ENCODE data around the gene DDX17. TPM values are rescaled to one million over a fixed set of nuclear protein-coding genes. Genes with fewer than 3 reads are reported as not detected.

DDX17 gene
- total RNA-seq, 1 donor from 2014 or later: 333 TPM

DNA sequence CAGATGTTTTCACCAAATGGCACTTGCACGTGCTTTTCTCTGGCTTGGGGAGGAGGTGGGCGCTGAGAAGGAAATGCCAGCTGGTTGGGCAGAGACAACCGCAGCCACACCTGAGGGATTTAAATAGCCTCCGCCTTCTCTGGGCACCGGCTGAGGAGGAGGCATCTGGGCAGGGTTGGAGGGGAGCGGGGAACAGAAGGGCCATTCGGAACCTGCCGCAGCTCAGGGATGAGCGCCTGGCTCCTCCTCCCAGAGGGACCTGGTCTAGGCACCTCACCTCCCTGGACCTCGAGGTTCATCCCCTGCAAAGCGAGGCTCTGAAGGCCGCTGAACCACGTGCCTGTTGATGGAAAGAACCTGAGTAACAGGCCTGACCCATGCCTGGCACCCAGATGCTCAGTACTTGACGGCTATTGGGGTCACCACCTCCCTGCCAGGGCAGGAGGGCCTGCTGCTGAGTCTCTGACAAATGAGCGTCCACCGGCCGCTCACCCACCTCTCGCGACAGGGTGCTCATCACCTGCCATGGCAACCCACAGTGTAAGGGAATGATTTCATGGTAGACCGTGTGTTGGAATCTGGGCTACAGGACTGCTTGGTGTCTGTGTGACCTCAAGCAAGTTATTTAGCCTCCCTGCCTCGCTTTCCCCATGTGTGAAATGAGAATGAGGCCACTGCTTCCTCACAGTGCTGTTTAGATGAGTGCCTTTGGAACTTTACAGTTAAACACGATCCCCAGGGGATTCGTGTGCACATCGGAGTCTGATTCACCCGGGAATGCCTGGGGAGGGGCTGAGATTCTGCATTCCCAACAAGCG is 40.2 kb downstream of the DDX17 start:
- no peak for DNase-seq (ENCODE audit: low read depth)
- Histone ChIP-seq H3K4me3 (ENCODE audit: low read depth, low read length) (no peak overlapping the region), H3K36me3 (ENCODE audit: control insufficient read depth, insufficient read depth, low read length) (no peaks in the 10 kb centered on the region), H3K27me3 (ENCODE audit: control insufficient read depth, insufficient read depth, low read length) (peaks cover 13% of the 10 kb centered on the region)
- TF ChIP-seq CTCF (IDR thresholded peaks at IDR 0.05; ENCODE audit: insufficient read depth, low read length, poor library complexity, severe bottlenecking): no peak

- no peak overlapping the region for H3K4me3 ChIP-seq (ENCODE audit: low read depth, low read length)
- H3K27me3 ChIP-seq (ENCODE audit: control insufficient read depth, insufficient read depth, low read length): peaks cover 19% of the 10 kb centered on the region
- DNase-seq (ENCODE audit: low read depth): no peak
- H3K36me3 ChIP-seq (ENCODE audit: control insufficient read depth, insufficient read depth, low read length): no peaks in the 10 kb centered on the region
- no peak for TF ChIP-seq CTCF (IDR thresholded peaks at IDR 0.05; ENCODE audit: insufficient read depth, low read length, poor library complexity, severe bottlenecking)
Observed at GRCh38 chr22:38464992-38465672, 41.0 kb downstream of the DDX17 start.

DNA sequence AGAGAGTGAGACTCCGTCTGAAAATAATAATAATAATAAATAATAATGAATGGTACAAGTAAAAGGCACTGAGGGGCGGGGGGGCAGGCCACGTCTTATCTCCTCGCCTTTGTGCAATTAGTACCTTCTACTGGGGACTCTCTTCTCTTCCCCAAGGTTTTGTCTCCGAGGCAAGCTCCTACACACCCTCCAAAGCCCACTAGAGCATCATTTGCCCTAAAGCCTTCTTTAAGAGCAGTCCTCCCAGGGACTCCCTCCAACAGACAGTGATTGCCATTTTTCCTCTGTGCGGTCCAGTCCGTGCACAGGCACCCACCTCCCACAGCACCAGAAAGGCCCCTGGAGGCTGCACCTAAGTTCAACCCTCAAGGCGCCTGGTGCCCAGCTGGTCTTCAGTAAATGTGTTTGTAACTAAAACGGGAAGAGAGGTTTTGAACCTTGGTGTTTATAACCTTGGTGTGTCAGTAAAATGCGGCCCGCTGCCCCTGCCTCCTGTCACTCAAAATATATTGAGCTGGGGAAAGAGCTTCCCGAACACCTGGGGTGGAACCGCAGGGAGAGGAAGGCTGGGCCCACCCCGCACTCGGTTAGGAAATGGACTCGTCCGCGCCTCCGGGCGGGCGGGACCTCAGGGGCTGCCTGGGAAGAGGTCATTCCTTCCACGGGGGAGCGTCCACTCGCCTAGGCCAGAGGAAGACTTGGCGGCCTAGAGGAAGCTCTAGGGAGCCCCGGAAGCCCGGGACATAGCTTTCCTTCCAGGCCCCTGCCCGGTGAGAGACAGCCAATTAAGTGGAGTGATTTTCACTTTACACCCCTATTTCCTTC is 42.9 kb downstream of the DDX17 start:
- Histone ChIP-seq H3K4me3 (ENCODE audit: low read depth, low read length) (no peak overlapping the region), H3K36me3 (ENCODE audit: control insufficient read depth, insufficient read depth, low read length) (no peaks in the 10 kb centered on the region), H3K27me3 (ENCODE audit: control insufficient read depth, insufficient read depth, low read length) (peaks cover 30% of the 10 kb centered on the region)
- TF ChIP-seq CTCF (IDR thresholded peaks at IDR 0.05; ENCODE audit: insufficient read depth, low read length, poor library complexity, severe bottlenecking): no peak
- no peak for DNase-seq (ENCODE audit: low read depth)

DNA sequence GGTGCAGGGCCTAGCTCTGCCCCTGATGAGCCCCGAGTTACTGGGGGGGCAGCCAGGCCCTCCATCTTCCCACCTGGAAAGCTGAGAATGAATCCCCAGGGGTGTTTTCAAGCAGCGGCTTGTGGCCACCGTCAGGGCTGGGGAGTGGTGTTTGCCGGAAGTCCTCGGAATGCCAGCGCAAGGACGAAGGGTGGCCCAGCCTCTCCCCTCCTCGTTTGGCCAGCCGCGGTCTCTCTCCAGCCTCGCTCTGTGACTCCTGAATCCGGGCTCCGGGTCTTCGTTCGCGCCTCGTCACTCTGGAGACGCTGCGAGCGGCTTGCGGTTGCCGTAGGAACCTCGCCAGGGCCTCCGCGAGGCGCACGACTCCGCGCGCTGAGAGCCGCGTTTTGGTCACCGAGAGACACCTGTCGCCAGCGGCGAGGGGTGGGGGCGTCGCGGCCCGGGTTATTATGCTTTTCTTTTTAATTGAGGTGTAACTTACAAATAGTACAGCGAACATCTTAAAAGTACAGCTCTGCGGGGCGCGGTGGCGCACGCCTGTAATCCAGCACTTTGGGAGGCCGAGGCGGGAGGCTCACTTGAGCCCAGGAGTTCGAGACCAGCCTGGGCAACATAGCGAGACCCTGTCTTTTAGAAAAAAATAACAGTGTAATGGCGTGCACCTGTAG is 44.6 kb downstream of the DDX17 start:
- Histone ChIP-seq H3K27me3 (ENCODE audit: control insufficient read depth, insufficient read depth, low read length) (peaks cover 31% of the 10 kb centered on the region), H3K4me3 (ENCODE audit: low read depth, low read length) (no peak overlapping the region), H3K36me3 (ENCODE audit: control insufficient read depth, insufficient read depth, low read length) (no peaks in the 10 kb centered on the region)
- peak; percentile 42 for DNase-seq (ENCODE audit: low read depth)
- no peak for TF ChIP-seq CTCF (IDR thresholded peaks at IDR 0.05; ENCODE audit: insufficient read depth, low read length, poor library complexity, severe bottlenecking)

DNA sequence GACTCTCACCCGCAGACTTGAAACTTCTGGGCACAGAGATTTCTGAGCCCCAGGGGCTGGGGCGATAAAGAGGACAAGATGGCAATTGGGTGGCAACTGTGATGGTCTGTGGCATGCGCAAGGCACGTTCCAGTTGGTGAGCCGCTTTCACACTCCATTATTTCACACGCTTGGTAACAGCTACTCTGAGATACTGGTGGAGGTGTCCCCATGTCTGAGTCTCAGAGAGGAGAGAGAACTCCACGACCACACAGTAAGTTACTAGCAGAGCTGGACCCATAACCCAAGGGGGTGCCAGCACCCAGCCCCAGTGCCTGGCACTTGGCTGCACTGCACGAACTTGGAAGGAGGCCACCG is 45.1 kb downstream of the DDX17 start:
- H3K4me3 ChIP-seq (ENCODE audit: low read depth, low read length): no peak overlapping the region
- peaks cover 37% of the 10 kb centered on the region for H3K27me3 ChIP-seq (ENCODE audit: control insufficient read depth, insufficient read depth, low read length)
- no peak for TF ChIP-seq CTCF (IDR thresholded peaks at IDR 0.05; ENCODE audit: insufficient read depth, low read length, poor library complexity, severe bottlenecking)

More for the DNA sequence above, 45.1 kb downstream of the DDX17 start:
- no peaks in the 10 kb centered on the region for H3K36me3 ChIP-seq (ENCODE audit: control insufficient read depth, insufficient read depth, low read length)
- no peak for DNase-seq (ENCODE audit: low read depth)

Data from kidney epithelial cell (primary cell).